Occipital lobe (tissue), 2 donors: ENCODE data around the gene SOX3. TPM values are rescaled to one million over a fixed set of nuclear protein-coding genes. Genes with fewer than 3 reads are reported as not detected.

Experiments
- DNase-seq: peaks from one replicate; lab custom pipeline; 2025; lab: John Stamatoyannopoulos, UW
- total RNA-seq: library from RNA; depleted of rRNA; stranded (reverse); fragments of >200 nt; gene quantifications from one replicate; pipeline ENCODE4 v1.2.3, GENCODE V29; 2014

SOX3 gene
- 5.6 TPM for total RNA-seq

DNA sequence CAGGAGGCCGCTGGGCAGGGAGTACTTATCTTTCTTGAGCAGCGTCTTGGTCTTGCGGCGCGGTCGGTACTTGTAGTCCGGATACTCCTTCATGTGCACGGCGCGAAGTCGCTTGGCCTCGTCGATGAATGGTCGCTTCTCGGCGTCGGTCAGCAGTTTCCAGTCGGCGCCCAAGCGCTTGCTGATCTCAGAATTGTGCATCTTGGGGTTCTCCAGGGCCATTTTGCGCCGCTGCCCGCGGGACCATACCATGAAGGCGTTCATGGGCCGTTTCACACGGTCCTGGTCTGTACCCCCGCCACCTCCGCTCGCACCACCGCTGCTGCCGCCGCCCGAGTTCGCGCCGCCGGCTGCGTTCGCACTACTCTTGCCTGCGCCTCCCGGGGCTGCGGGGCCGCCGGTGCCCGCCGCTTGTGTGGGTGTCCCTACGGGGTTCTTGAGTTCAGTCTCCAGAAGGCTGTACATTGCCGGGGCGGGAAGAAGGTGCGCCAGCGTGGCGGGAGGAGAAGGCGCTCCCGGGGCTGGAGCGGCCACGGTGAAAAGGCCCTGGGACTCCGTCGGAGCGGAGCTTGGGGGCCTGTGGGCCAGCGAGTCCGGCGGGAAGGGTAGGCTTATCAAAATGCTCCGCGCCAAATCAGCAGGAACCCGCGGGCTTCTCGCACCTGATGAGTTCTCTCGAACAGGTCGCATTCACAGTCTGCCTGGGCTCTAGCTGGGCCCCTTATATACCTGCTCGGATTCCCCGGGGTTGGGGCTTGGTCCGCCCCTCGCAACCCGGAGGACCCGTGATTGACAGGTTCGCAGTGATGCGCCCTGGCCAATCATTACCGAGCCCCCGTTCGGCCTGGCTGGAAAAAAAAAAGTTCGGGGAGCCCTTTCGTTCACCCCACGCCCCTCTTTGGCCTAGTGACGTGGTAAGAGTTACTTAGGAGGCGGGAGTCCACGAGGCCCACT lies at the start of gene SOX3:
Gene SOX3 (minus strand): TSS at position 699 of the 954 bp plus-strand sequence. CDS start 9 bp downstream, at position 690.
- DNase-seq: no peak

- no peak for DNase-seq
Observed at GRCh38 chrX:140548985-140549384, 44.1 kb upstream of the SOX3 start.

GRCh38 chrX:140526171-140526570 lies 21.3 kb upstream of the SOX3 start:
- no peak for DNase-seq

DNA sequence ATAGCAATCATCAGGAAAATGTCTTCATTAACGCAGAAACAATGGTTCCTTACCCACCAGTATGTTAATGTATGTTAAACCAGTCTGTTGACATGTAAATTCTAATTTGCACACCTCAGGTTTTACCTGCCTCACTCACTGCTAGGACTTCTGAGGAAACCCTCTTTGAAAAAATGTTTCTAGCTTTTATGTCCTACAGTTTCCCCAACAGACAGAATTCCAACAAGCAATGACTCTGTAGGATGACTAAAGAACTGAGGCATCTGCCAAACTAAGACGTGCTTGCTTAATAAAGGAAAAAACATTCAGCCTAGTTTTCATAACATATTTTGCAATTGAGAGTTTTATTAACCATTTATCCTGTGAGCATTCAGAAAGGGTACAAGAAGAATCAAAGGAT lies 20.6 kb upstream of the SOX3 start:
- no peak for DNase-seq

DNA sequence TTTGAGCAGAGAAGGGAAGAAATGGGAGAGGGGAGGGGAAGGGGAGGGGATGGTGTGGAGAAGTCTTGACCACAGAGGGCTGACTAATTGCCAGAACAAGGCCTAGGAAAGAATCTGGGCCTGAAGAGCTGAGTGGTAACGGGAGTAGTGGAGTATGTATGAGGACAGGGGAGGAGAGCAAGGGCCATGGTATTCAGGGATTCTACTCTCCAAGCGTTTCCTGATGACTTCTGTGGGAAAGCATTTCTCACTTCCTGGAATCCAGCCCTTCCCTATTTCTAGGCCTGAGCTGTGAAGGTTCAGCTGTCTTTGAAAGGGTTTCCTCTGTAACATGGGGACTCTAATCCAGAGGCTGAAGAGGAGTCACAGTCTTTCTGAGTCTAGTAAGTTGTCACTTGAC lies 19.7 kb upstream of the SOX3 start:
- DNase-seq: no peak

GRCh38 chrX:140521393-140521792 lies 16.5 kb upstream of the SOX3 start:
- no peak for DNase-seq

DNA sequence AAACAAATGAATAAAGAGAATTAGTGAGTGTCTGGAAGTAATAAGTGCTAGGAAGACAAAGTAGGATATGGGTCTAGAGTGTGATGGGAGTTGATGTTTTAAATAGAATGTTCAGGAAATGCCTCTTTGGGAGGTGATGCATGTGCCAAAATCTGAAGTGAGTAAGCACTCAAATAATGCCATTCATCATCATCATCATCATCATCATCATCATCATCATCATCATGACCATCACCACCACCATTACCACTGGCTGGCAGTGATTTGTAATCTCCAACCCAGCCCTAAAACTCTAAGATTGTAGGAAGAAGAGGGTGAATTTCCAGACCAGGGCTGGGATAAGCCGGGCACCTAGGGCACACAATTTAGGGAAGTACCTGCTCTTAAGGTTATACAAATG lies 9.7 kb upstream of the SOX3 start:
- no peak for DNase-seq

- DNase-seq: no peak
Observed at GRCh38 chrX:140510895-140511295, 6.0 kb upstream of the SOX3 start.

- no peak for DNase-seq
Observed at GRCh38 chrX:140510306-140510676, 5.4 kb upstream of the SOX3 start.

DNA sequence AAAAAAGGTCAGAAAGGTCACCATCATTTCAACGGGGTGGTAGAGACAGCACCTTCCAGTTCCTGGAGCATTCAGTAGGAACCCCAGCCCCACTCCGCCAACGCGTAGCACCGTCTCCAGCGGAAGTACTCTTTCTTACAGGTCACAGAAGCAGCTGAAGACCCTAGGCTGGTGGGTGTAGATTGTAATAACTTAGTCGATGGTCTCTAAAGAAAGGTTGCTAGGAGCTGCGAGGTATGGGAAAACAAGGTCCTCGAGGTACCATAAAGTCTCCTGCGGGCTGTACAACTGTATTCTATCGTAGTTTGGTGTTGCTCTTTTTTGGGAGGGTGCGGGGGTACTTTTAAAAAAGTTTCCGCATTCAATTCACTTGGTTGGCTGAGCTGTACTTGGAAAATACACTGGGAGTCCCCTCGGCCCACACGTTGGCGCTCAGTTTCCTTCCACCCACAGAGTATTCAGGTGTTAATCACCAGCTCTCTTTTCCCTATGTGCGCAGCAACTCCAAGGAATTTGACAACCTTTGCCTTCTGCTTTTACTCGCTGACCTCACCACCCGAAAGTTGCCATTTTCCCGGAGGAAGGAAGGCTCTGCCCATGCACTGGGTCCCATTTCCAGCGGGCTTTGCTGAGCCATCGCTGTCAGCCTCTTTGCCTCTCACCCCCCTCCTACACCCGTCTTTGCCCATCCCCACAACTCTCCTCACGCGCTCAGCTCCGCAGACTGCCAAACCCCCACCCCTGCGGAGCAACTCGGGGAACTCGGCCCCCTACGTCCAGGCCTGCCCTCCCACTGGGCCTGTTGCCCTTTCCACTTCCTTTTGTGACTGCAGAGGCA lies 4.8 kb upstream of the SOX3 start:
- DNase-seq: no peak

GRCh38 chrX:140508958-140509357 lies 4.1 kb upstream of the SOX3 start:
- no peak for DNase-seq

- no peak for DNase-seq
Observed at GRCh38 chrX:140507982-140508305, 3.1 kb upstream of the SOX3 start.

- DNase-seq: no peak
Observed at GRCh38 chrX:140507223-140507981, 2.5 kb upstream of the SOX3 start.

GRCh38 chrX:140505421-140506337 lies 810 bp upstream of the SOX3 start:
- no peak for DNase-seq

GRCh38 chrX:140503714-140504351 lies 1.0 kb downstream of the SOX3 start:
- no peak for DNase-seq

DNA sequence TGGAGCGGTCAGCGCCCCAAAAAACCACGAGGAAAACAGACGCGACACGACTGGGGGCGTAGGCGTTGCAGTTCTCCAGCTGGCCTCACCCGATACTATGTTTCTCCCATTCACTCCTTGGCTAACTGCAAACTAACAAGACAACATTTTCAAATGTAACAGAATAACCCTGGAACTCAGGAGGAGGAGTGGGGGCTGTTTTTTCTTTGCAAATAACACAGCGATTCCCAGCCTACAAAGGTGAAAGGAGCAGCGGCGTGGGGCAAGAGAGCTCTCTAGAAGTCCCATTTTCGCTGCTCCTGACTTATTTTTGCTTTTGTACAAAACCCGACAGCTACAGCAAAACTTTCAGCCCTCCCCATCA lies 1.6 kb downstream of the SOX3 start:
- DNase-seq: no peak

DNA sequence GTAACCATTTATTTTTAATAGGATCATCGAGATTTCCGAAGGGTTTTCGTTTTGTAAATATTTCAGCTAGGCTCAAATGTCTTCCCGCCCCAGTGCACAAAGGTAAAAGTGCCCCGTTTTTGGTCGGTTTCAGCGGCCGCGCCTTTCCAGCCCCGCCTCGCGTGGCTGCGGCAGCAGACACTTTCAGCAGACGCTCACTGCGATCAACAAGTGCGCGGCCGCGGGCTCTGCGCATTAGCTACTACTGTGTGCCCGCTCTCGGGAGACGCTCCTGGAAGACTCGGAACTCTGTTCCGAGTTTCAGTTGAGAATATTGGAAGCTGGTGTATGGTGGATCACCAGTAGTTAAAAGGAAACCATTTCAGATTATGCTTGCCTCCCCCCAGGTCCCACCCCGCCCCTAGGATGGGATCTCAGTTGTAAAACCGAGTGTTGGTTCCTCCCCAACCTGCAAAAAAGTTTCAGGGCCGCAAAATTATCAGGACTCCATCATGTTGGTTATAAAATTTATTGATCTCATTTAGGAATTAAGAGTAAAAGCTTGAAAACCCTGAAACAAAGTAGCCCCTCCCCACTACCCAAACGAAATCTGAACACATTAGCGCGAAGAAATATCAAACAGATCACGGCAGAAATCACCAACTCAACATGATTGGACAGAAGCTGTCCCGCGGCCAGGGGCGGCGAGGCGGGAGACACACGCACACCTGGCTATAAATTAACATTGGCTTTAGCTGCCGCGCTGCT lies 2.2 kb downstream of the SOX3 start:
- no peak for DNase-seq

- no peak for DNase-seq
Observed at GRCh38 chrX:140501940-140502468, 2.9 kb downstream of the SOX3 start.

GRCh38 chrX:140501321-140501720 lies 3.5 kb downstream of the SOX3 start:
- DNase-seq: no peak
